ENCODE measurements around the gene DLG1. TPM values are rescaled to one million over a fixed set of nuclear protein-coding genes. Genes with fewer than 3 reads are reported as not detected.

DLG1 gene
- total and polyA plus RNA-seq, 9 of the 15 experiments (the other 6 are each of a cell fraction or from before 2014, with no cell fraction given): 9.4 to 63.5 (median 43.6) TPM

- no peak for TF ChIP-seq ZNF224 (CRISPR knock-in tag; IDR thresholded peaks at IDR 0.05)
- no peak overlapping the region for H3K4me2 ChIP-seq (ENCODE audit: insufficient read depth, low read length)
- BruUV-seq (replicated peaks): no TSS peak
- no peaks in the 10 kb centered on the region for H3K9me3 ChIP-seq (replicated peaks; ENCODE audit: control insufficient read depth, insufficient read depth, low read depth, low read length)
- intact Hi-C loops (cut with micrococcal nuclease) (no loop called here), in situ Hi-C loops (cut with MboI) (no loop called here)
- no peak overlapping the region for H2AFZ ChIP-seq (ENCODE audit: low read depth, low read length)
- FAIRE-seq: no peak
- H3K4me1 ChIP-seq (replicated peaks in 1 of 2; ENCODE audit: control insufficient read depth in 2 of 2, insufficient read depth in 2 of 2, low read length in 2 of 2): no peaks in the 10 kb centered on the region
- H3K27ac ChIP-seq (ENCODE audit: extremely low read depth, low read depth, low read length): no peak overlapping the region
- H3K27me3 ChIP-seq (ENCODE audit: control insufficient read depth in 2 of 2, insufficient read depth in 2 of 2, low read length in 2 of 2): no peaks in the 10 kb centered on the region
- no peak for DNase-seq (ENCODE audit: extremely low read depth in 1 of 4, low spot score in 3 of 4)
- peaks cover 17% of the 10 kb centered on the region; the same call in 2 of the 3 replicates for H3K36me3 ChIP-seq (ENCODE audit: control insufficient read depth, insufficient read depth, low read length)
- H4K20me1 ChIP-seq (replicated peaks; ENCODE audit: control insufficient read depth, insufficient read depth, low read length): no peaks in the 10 kb centered on the region
- no peaks in the 10 kb centered on the region for H3K79me2 ChIP-seq (ENCODE audit: control insufficient read depth, insufficient read depth, low read length)
- H3K9me1 ChIP-seq (ENCODE audit: control insufficient read depth, insufficient read depth, low read length): no peaks in the 10 kb centered on the region
- 92% methylated on average over 1 of the region's 1 CpG for WGBS (ENCODE audit: insufficient coverage, low coverage, missing lambda C conversion rate)
- no peak overlapping the region for H3K4me3 ChIP-seq
- POLR2A ChIA-PET: interaction anchor here (1.3 kb wide), 1 partner anchor 15 kb away, joined by 5 read pairs; no protein-coding TSS in a partner anchor
- no peak overlapping the region for H3K9ac ChIP-seq (ENCODE audit: insufficient read depth in 1 of 2, low read depth in 2 of 2, low read length in 2 of 2)
- ATAC-seq: no peak
- CTCF ChIA-PET (ENCODE audit: low intra/inter-chr PET ratio): no interaction called here
Measured at GRCh38 chr3:197103766-197104165, 194.6 kb downstream of the DLG1 start.

DNA sequence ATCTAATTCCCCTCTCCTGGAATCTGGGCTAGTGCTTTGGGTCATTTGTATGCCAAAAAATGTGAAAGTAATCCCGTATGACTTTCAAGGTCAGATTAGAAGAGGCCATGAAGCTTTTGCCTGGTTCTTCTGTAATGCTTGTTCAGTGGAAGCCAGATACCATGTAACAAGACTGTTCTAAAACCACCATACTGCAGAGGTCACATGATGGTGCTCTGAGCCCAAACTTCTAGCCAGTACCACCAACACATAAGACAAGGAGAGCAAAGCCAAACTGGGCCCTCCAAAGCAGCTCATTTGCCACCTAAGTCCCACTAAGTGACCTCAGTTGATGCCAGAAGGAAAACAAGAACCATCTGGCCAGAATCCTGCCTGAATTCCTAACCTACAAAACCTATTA, 204.5 kb downstream of the DLG1 start:
- CTCF ChIA-PET (ENCODE audit: low intra/inter-chr PET ratio): no interaction called here
- POLR2A ChIA-PET: no interaction called here
- peak; percentile 55 for ATAC-seq
- Histone ChIP-seq H3K27ac (ENCODE audit: extremely low read depth, low read depth, low read length) (no peak overlapping the region), H3K4me2 (ENCODE audit: insufficient read depth, low read length) (no peak overlapping the region), H2AFZ (ENCODE audit: low read depth, low read length) (no peak overlapping the region), H3K9me1 (ENCODE audit: control insufficient read depth, insufficient read depth, low read length) (no peaks in the 10 kb centered on the region), H3K36me3 (ENCODE audit: control insufficient read depth, insufficient read depth, low read length) (peaks cover 7% of the 10 kb centered on the region), H3K9me3 (replicated peaks; ENCODE audit: control insufficient read depth, insufficient read depth, low read depth, low read length) (no peaks in the 10 kb centered on the region), H3K4me3 (no peak overlapping the region), H3K79me2 (ENCODE audit: control insufficient read depth, insufficient read depth, low read length) (no peaks in the 10 kb centered on the region), H3K27me3 (ENCODE audit: control insufficient read depth in 2 of 2, insufficient read depth in 2 of 2, low read length in 2 of 2) (no peaks in the 10 kb centered on the region), H3K4me1 (replicated peaks in 1 of 2; ENCODE audit: control insufficient read depth in 2 of 2, insufficient read depth in 2 of 2, low read length in 2 of 2) (no peaks in the 10 kb centered on the region), H4K20me1 (replicated peaks; ENCODE audit: control insufficient read depth, insufficient read depth, low read length) (no peaks in the 10 kb centered on the region), H3K9ac (ENCODE audit: insufficient read depth in 1 of 2, low read depth in 2 of 2, low read length in 2 of 2) (no peak overlapping the region)
- no TSS peak for BruUV-seq (replicated peaks)
- in situ Hi-C loops (cut with MboI): no loop called here
- no peak for DNase-seq (ENCODE audit: extremely low read depth in 1 of 4, low spot score in 3 of 4)
- 42% methylated on average over 1 of the region's 1 CpG for WGBS (ENCODE audit: insufficient coverage, low coverage, missing lambda C conversion rate)
- TF ChIP-seq, protein P1, sequence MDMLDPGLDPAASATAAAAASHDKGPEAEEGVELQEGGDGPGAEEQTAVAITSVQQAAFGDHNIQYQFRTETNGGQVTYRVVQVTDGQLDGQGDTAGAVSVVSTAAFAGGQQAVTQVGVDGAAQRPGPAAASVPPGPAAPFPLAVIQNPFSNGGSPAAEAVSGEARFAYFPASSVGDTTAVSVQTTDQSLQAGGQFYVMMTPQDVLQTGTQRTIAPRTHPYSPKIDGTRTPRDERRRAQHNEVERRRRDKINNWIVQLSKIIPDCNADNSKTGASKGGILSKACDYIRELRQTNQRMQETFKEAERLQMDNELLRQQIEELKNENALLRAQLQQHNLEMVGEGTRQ (CRISPR knock-in tag; IDR thresholded peaks at IDR 0.05): peak; percentile 32; the same call in 1 of the 2 replicates
- TF ChIP-seq, protein P2, sequence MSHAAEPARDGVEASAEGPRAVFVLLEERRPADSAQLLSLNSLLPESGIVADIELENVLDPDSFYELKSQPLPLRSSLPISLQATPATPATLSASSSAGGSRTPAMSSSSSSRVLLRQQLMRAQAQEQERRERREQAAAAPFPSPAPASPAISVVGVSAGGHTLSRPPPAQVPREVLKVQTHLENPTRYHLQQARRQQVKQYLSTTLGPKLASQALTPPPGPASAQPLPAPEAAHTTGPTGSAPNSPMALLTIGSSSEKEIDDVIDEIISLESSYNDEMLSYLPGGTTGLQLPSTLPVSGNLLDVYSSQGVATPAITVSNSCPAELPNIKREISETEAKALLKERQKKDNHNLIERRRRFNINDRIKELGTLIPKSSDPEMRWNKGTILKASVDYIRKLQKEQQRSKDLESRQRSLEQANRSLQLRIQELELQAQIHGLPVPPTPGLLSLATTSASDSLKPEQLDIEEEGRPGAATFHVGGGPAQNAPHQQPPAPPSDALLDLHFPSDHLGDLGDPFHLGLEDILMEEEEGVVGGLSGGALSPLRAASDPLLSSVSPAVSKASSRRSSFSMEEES (CRISPR knock-in tag; IDR thresholded peaks at IDR 0.05): 0 out of 2 replicates have a peak, but pooled peaks have one; percentile 32
- TF ChIP-seq IFI16 (CRISPR knock-in tag; IDR thresholded peaks at IDR 0.05): no peak
- no peak for FAIRE-seq
- intact Hi-C loops (cut with micrococcal nuclease): no loop called here
